Brain microvascular endothelial cell (primary cell): Measurements from ENCODE around the gene FRAS1.

Experiments used
- DNase-seq: peaks from one replicate; pipeline ENCODE4 v3.0.0-alpha.2; 2020
- H3K27ac ChIP-seq: fragments of 250-450 bp; sonication (Bioruptor Pico); 2 replicates; pipeline ENCODE4 v1.5.1; 2020; ENCODE audit warnings: mild to moderate bottlenecking, moderate library complexity
- H3K27me3 ChIP-seq: fragments of 250-450 bp; sonication (Bioruptor Pico); replicated peaks from 2 replicates; pipeline ENCODE4 v1.5.1; 2020; ENCODE audit warnings: mild to moderate bottlenecking
- H3K36me3 ChIP-seq: fragments of 250-450 bp; sonication (Bioruptor Pico); replicated peaks from 2 replicates; pipeline ENCODE4 v1.5.1; 2020; ENCODE audit warnings: mild to moderate bottlenecking
- H3K4me3 ChIP-seq: 2 replicates; pipeline ENCODE4 v1.5.1; 2011; ENCODE audit warnings: low read depth, mild to moderate bottlenecking, control low read depth, low read length, moderate library complexity
- CTCF ChIP-seq: IDR thresholded peaks from 2 replicates; pipeline ENCODE4 v1.5.1; 2011; ENCODE audit warnings: low read depth, mild to moderate bottlenecking, moderate library complexity, low read length, control low read depth, inconsistent platforms; ENCODE audit errors: missing control alignments
- in situ Hi-C: cut with HindIII; loops from 2 replicates; pipeline ENCODE4 v1.10.0; 2017; ENCODE audit warnings: low sequenced_read_pairs, low pct_ligation_motif_present

The FRAS1 gene

DNA sequence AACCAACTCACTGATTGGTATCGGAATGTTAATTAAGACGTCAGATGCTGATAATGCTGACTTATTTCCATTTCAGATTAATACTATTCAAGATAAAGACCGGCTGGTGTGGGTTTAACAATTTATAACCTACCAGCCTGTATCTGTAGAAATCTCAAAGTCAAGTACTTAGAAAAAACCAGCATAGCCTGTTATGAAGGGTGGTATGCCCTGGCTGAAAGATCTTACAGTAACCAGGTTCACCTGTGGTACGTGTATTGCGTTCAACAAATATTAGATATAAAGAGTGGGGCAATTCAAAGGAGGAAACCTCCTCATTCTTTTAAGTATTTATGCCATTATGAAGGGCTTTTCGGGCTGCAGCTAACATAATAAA, 253.6 kb downstream of the FRAS1 start:
- H3K27ac ChIP-seq = no peak overlapping the region
- H3K36me3 ChIP-seq = no peaks in the 10 kb centered on the region
- no peak for TF ChIP-seq CTCF
- DNase-seq = no peak
- no peak overlapping the region for H3K4me3 ChIP-seq
- H3K27me3 ChIP-seq = no peaks in the 10 kb centered on the region
- in situ Hi-C loops = no loop called here

DNA sequence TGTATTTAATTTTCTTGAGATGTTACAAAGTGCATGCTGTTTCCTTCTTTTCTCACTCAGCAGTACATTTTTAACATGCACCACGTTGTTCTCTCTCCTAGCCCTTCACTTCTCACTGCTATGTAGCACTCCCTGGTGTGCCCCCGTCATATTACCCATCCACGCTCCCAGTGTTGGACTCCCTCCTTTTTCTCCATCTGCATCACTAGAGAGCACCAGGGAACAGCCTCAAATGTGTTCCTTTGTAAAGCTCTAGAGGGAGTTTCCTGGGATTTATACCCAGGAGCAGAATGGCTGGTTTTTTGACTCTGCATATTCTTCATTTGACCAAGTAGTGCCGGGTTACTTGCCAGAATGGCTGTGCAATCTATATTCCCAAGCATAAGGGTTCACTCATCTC, 254.2 kb downstream of the FRAS1 start:
- Histone ChIP-seq H3K4me3 (no peak overlapping the region), H3K27me3 (no peaks in the 10 kb centered on the region), H3K36me3 (no peaks in the 10 kb centered on the region), H3K27ac (no peak overlapping the region)
- TF ChIP-seq CTCF = no peak
- no peak for DNase-seq
- in situ Hi-C loops = no loop called here

- no peak for TF ChIP-seq CTCF
- no peak for DNase-seq
- Histone ChIP-seq H3K36me3 (no peaks in the 10 kb centered on the region), H3K27ac (no peak overlapping the region), H3K27me3 (no peaks in the 10 kb centered on the region), H3K4me3 (no peak overlapping the region)
- in situ Hi-C loops = no loop called here
Measured at GRCh38 chr4:78312989-78313753, 256.0 kb downstream of the FRAS1 start.

DNA sequence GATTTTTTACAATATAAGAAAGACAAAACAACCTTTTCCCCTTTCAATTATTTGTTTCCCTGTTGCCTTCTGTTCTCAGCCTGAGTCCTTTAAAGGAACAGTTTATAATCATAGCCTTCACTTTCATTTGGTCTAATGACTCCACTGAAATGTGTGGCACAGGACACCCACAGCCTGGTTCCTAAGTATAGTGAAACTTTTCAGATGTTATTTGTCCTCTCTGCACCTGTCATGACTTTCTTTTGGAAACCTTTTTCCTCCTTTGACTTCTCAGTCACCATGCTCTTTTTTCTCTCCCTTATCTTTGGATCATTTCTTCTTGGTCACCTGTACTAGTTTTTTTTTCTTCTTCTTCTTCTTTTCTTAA, 256.6 kb downstream of the FRAS1 start:
- no peak for DNase-seq
- Histone ChIP-seq H3K27me3 (no peaks in the 10 kb centered on the region), H3K36me3 (no peaks in the 10 kb centered on the region), H3K4me3 (no peak overlapping the region), H3K27ac (no peak overlapping the region)
- no peak for TF ChIP-seq CTCF
- in situ Hi-C loops = no loop called here

DNA sequence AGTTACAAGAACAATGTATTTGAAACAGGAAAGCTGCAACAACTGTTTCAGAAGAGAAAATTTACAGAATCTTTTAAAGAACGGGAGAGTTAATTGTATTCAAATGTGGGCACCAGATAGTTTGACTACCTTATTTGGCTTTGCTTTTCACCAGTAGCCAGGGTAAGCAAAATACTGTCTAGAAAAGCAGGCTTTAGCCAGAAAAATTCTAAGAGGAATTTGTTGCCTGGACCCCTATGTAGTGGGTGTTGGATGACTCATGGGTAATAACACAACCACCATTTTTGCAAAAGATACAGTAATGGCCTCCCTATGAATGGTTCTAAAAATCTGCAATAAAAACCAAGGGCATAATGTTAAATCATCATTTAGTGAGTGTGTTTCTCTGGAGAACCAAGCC, 261.0 kb downstream of the FRAS1 start:
- no peak overlapping the region for H3K4me3 ChIP-seq
- no peak for TF ChIP-seq CTCF
- H3K27ac ChIP-seq = no peak overlapping the region
- H3K36me3 ChIP-seq = no peaks in the 10 kb centered on the region
- no peak for DNase-seq
- in situ Hi-C loops = no loop called here
- H3K27me3 ChIP-seq = no peaks in the 10 kb centered on the region

DNA sequence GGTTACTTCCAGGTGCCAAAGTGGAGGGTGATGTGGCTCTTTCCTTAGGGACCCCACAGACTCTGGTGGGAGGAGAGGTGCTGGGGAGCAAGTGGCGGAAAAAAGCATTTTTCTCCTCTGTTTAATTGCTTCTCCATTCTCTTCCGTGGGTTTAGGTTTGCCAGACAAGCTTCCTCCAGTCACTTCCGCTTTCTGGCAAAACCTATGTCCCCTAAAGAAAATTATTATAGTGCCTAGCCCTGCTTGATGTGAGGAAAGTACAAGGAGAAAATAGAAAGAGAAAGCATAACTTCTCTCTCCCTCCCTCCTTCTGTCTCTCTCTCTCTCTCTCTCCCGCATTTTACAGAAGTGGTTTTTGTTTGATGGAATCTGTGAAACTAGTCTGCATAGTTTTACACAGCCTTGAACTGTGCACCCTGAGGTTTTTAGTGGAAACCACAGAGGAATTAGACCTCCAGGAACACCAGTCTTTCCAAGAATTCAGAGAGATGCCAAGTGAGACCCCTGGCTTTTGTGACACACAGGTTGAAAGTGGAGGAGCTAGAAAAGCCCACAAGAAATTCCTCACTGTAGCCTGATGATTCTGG, 263.3 kb downstream of the FRAS1 start:
- H3K27me3 ChIP-seq = no peaks in the 10 kb centered on the region
- no peaks in the 10 kb centered on the region for H3K36me3 ChIP-seq
- H3K4me3 ChIP-seq = no peak overlapping the region
- no peak for TF ChIP-seq CTCF
- no peak for DNase-seq
- in situ Hi-C loops = no loop called here
- no peak overlapping the region for H3K27ac ChIP-seq
